Osteoblast (primary cell): Measurements from ENCODE around the gene NAA25. TPM values are rescaled to one million over a fixed set of nuclear protein-coding genes. Genes with fewer than 3 reads are reported as not detected.

Experiments used
- DNase-seq: peaks from one replicate; pipeline ENCODE4 v3.0.0; 2011; ENCODE audit warnings: low spot score, mixed read lengths; ENCODE audit not compliant: insufficient read length; ENCODE audit errors: missing footprints
- H2AFZ ChIP-seq: 2 replicates; pipeline ENCODE4 v1.6.0; 2011; ENCODE audit warnings: mild to moderate bottlenecking, low read length
- H3K27ac ChIP-seq: 2 replicates; pipeline ENCODE4 v1.5.1; 2011; ENCODE audit warnings: mild to moderate bottlenecking, low read depth, low read length, moderate library complexity
- H3K27me3 ChIP-seq: 2 replicates; pipeline ENCODE4 v1.6.0; 2012; ENCODE audit warnings: mild to moderate bottlenecking, control low read depth, inconsistent platforms, low read length, moderate library complexity; ENCODE audit not compliant: insufficient read depth
- H3K36me3 ChIP-seq: 2 replicates; pipeline ENCODE4 v1.5.1; 2011; ENCODE audit warnings: mild to moderate bottlenecking, low read length, control low read depth, moderate library complexity; ENCODE audit not compliant: insufficient read depth
- H3K4me1 ChIP-seq: 2 replicates; pipeline ENCODE4 v1.5.1; 2011; ENCODE audit warnings: mild to moderate bottlenecking, low read length, control low read depth, moderate library complexity; ENCODE audit not compliant: insufficient read depth
- H3K4me2 ChIP-seq: 2 replicates; pipeline ENCODE4 v1.6.0; 2011; ENCODE audit warnings: mild to moderate bottlenecking, low read length; ENCODE audit not compliant: insufficient read depth
- H3K4me3 ChIP-seq: fragments of 200-600 bp; sonication (generic); 3 replicates; pipeline ENCODE4 v1.5.1; 2012; ENCODE audit warnings: mild to moderate bottlenecking, low read length, inconsistent platforms; ENCODE audit not compliant: insufficient read depth
- H3K79me2 ChIP-seq: 2 replicates; pipeline ENCODE4 v1.6.0; 2012; ENCODE audit warnings: mild to moderate bottlenecking, low read length, control low read depth, inconsistent platforms; ENCODE audit not compliant: insufficient read depth
- H3K9me3 ChIP-seq: 2 replicates; pipeline ENCODE4 v1.5.1; 2011; ENCODE audit warnings: low read depth, low read length, control low read depth
- H4K20me1 ChIP-seq: 2 replicates; pipeline ENCODE4 v1.6.0; 2012; ENCODE audit warnings: mild to moderate bottlenecking, low read length, control low read depth; ENCODE audit not compliant: insufficient read depth
- total RNA-seq: library from RNA; depleted of rRNA; stranded (reverse); fragments of >200 nt; gene quantifications from 2 replicates; pipeline ENCODE4 v1.2.3, GENCODE V29; 2012
- TF ChIP-seq, protein P1 (sequence below): IDR thresholded peaks from 2 replicates; pipeline ENCODE4 v1.5.1; 2011; ENCODE audit warnings: mild to moderate bottlenecking, low read depth, low read length, moderate library complexity; ENCODE audit errors: extremely low read depth

The NAA25 gene
- total RNA-seq, 1 donor: 20.6 TPM

DNA sequence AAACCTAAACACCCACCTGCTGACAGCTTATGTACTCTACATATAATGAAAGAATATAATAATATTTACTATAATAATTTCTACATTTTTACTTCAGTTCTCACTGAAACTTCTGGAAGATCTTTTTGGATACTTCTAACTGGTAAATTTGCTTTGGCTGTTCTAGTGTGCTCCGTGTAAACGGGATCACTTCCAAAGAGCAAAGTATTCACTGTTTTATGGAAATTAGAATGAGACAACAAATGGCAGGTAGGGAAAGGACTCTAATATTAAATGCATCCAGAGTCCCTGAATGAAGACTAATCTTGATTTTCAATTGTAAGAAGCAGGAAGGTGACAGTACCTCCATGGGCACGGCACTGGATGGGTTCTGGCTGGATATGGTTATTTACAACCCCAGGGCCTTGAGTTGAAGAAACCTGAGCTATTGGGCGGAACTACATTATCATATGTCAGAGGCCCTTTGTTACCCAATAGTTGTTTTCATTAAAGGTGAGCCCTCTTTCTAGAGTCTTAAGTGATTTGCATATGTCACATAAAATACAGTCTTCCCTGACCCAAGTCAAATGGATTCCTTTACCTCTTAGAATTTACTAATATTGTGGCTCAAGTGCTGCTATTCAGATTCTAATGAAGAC lies 84.7 kb downstream of the NAA25 start:
- Histone ChIP-seq H3K4me3 (no peak overlapping the region), H3K27me3 (no peaks in the 10 kb centered on the region), H3K27ac (no peak overlapping the region), H3K79me2 (peaks cover 51% of the 10 kb centered on the region), H3K36me3 (peaks cover 46% of the 10 kb centered on the region), H4K20me1 (peaks cover 5% of the 10 kb centered on the region), H2AFZ (no peak overlapping the region), H3K4me1 (peaks cover 8% of the 10 kb centered on the region), H3K9me3 (no peaks in the 10 kb centered on the region), H3K4me2 (no peak overlapping the region)
- DNase-seq: no peak
- TF ChIP-seq, protein P1, sequence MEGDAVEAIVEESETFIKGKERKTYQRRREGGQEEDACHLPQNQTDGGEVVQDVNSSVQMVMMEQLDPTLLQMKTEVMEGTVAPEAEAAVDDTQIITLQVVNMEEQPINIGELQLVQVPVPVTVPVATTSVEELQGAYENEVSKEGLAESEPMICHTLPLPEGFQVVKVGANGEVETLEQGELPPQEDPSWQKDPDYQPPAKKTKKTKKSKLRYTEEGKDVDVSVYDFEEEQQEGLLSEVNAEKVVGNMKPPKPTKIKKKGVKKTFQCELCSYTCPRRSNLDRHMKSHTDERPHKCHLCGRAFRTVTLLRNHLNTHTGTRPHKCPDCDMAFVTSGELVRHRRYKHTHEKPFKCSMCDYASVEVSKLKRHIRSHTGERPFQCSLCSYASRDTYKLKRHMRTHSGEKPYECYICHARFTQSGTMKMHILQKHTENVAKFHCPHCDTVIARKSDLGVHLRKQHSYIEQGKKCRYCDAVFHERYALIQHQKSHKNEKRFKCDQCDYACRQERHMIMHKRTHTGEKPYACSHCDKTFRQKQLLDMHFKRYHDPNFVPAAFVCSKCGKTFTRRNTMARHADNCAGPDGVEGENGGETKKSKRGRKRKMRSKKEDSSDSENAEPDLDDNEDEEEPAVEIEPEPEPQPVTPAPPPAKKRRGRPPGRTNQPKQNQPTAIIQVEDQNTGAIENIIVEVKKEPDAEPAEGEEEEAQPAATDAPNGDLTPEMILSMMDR: no peak

DNA sequence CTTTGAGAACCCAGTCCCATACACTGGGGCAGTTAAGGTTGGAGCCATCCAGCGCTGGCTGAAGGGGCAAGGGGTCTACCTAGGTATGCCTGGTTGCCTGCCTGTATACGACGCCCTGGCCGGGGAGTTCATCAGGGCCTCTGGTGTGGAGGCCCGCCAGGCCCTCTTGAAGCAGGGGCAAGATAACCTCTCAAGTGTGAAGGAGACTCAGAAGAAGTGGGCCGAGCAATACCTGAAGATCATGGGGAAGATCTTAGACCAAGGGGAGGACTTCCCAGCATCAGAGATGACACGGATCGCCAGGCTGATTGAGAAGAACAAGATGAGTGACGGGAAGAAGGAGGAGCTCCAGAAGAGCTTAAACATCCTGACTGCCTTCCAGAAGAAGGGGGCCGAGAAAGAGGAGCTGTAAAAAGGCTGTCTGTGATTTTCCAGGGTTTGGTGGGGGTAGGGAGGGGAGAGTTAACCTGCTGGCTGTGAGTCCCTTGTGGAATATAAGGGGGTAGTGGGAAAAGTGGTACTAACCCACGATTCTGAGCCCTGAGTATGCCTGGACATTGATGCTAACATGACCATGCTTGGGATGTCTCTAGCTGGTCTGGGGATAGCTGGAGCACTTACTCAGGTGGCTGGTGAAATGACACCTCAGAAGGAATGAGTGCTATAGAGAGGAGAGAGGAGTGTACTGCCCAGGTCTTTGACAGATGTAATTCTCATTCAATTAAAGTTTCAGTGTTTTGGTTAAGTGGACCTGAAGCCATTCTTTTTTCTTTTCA lies 86.2 kb downstream of the NAA25 start:
- Histone ChIP-seq H4K20me1 (peaks cover 11% of the 10 kb centered on the region), H3K9me3 (no peaks in the 10 kb centered on the region), H2AFZ (no peak overlapping the region), H3K4me3 (no peak overlapping the region), H3K36me3 (peaks cover 41% of the 10 kb centered on the region), H3K4me2 (no peak overlapping the region), H3K79me2 (peaks cover 64% of the 10 kb centered on the region), H3K27ac (no peak overlapping the region), H3K4me1 (peaks cover 14% of the 10 kb centered on the region), H3K27me3 (no peaks in the 10 kb centered on the region)
- TF ChIP-seq, protein P1: no peak
- DNase-seq: no peak

DNA sequence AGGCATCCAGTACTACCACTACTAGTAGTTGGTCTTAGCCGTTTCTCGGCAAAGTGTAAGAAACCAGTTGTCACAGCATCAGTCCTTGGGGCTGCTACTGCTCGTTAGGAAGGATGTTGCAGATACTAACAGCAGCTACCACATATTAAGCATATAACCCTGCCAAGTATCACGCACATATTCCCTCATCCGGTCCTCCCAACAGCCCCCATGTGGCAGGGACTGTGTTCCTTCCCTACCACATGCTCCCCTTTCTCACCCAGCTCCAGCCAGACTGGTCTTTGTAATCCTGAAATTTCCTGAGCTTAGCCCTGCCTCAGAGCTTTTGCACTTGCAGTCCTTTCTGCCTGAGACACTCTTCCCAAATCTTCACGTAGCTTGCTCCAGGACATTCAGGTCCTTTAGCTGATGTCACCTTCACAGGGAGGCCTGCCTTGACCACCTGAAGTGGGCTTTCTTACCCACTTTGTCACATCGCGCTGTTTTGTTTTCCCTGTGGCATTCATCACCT lies 87.6 kb downstream of the NAA25 start:
- Histone ChIP-seq H3K27me3 (no peaks in the 10 kb centered on the region), H3K36me3 (peaks cover 41% of the 10 kb centered on the region), H3K27ac (no peak overlapping the region), H4K20me1 (peaks cover 19% of the 10 kb centered on the region), H3K4me2 (no peak overlapping the region), H3K4me3 (no peak overlapping the region), H3K79me2 (peaks cover 78% of the 10 kb centered on the region), H2AFZ (no peak overlapping the region), H3K4me1 (peaks cover 14% of the 10 kb centered on the region), H3K9me3 (no peaks in the 10 kb centered on the region)
- DNase-seq: no peak
- TF ChIP-seq, protein P1: no peak
